OCI-LY7 (cell line): ENCODE data around the gene ANKRD7. TPM values are rescaled to one million over a fixed set of nuclear protein-coding genes. Genes with fewer than 3 reads are reported as not detected.

Experiments used
- BruUV-seq: library from RNA; stranded (reverse); fragments of 400-500 nt; replicated peaks from 2 replicates; lab custom pipeline; 2021; lab: Mats Ljungman, UMichigan
- CTCF ChIA-PET: fragments of 300-600 bp; sonication (Branson Sonifier 250); formaldehyde crosslinking; loops from one replicate; lab custom pipeline; 2022; ENCODE audit warnings: antibody characterized with exemption; ENCODE audit not compliant: unreplicated experiment; lab: Charles Lee
- POLR2A ChIA-PET: fragments of 300-600 bp; sonication (Branson Sonifier 250); formaldehyde crosslinking; loops from one replicate; lab custom pipeline; 2022; ENCODE audit warnings: antibody characterized with exemption; lab: Charles Lee
- DNase-seq: peaks from one replicate; pipeline ENCODE4 v3.0.0-alpha.2; 2015; ENCODE audit warnings: low spot score
- H2AFZ ChIP-seq: fragments of 200-600 bp; sonication (generic), shearing (Covaris generic); 2 replicates; pipeline ENCODE4 v1.6.1; 2014; ENCODE audit warnings: mild to moderate bottlenecking, antibody characterized with exemption, low read length, moderate library complexity
- H3K27ac ChIP-seq: fragments of 200-600 bp; sonication (generic); 2 replicates; pipeline ENCODE4 v1.5.1; 2014; ENCODE audit warnings: mixed run types, low read depth, mild to moderate bottlenecking, moderate library complexity, low read length, inconsistent platforms; ENCODE audit not compliant: poor library complexity, severe bottlenecking
- H3K36me3 ChIP-seq: fragments of 200-600 bp; sonication (generic); 2 replicates; pipeline ENCODE4 v1.6.1; 2014; ENCODE audit warnings: mild to moderate bottlenecking, antibody characterized with exemption, low read length, moderate library complexity, mixed read lengths; ENCODE audit not compliant: insufficient read depth
- H3K4me1 ChIP-seq: fragments of 200-600 bp; sonication (generic); 2 replicates; pipeline ENCODE4 v1.5.1; 2014; ENCODE audit warnings: mild to moderate bottlenecking, low read length; ENCODE audit not compliant: insufficient read depth, poor library complexity, severe bottlenecking
- H3K4me2 ChIP-seq: fragments of 200-600 bp; sonication (generic); 2 replicates; pipeline ENCODE4 v1.6.1; 2014; ENCODE audit warnings: mild to moderate bottlenecking, low read length
- H3K4me3 ChIP-seq: fragments of 200-600 bp; sonication (generic); 2 replicates; pipeline ENCODE4 v1.5.1; 2014; ENCODE audit warnings: mild to moderate bottlenecking, low read depth, low read length; ENCODE audit not compliant: poor library complexity, severe bottlenecking
- H3K79me2 ChIP-seq: fragments of 200-600 bp; sonication (generic); 2 replicates; pipeline ENCODE4 v1.6.1; 2016; ENCODE audit warnings: low read depth, mild to moderate bottlenecking, low read length, moderate library complexity, mixed read lengths; ENCODE audit not compliant: insufficient read depth
- H3K9me2 ChIP-seq: fragments of 200-600 bp; sonication (generic); 2 replicates; pipeline ENCODE4 v1.6.1; 2016; ENCODE audit warnings: mild to moderate bottlenecking, low read length, mixed read lengths; ENCODE audit not compliant: insufficient read depth
- H3K9me3 ChIP-seq: fragments of 200-600 bp; sonication (generic); 2 replicates; pipeline ENCODE4 v1.6.1; 2014; ENCODE audit warnings: mild to moderate bottlenecking, mixed run types, low read length, mixed read lengths
- H4K20me1 ChIP-seq: fragments of 200-600 bp; sonication (generic); 2 replicates; pipeline ENCODE4 v1.6.1; 2014; ENCODE audit warnings: mild to moderate bottlenecking, antibody characterized with exemption, low read length, moderate library complexity, mixed read lengths; ENCODE audit not compliant: insufficient read depth
- CTCF ChIP-seq: fragments of 200-600 bp; sonication (generic); conservative IDR thresholded peaks from 2 replicates; pipeline ENCODE4 v1.5.1; 2014; ENCODE audit warnings: mild to moderate bottlenecking, antibody characterized with exemption, low read length, moderate library complexity, mixed read lengths
- EZH2phosphoT487 ChIP-seq: fragments of 200-600 bp; sonication (generic); IDR thresholded peaks from 2 replicates; pipeline ENCODE4 v1.6.1; 2018; ENCODE audit warnings: low read depth, borderline replicate concordance, mild to moderate bottlenecking, mixed run types, antibody characterized with exemption, low read length, moderate library complexity, mixed read lengths
- intact Hi-C: fragments of 100-400 bp; cut with micrococcal nuclease; formaldehyde crosslinking; loops from one replicate; pipeline ENCODE4 v1.10.0; 2022; ENCODE audit not compliant: unreplicated experiment
- total RNA-seq, 2 experiments: library from RNA; depleted of rRNA in 1 of 2; stranded (reverse); fragments of >200 nt in 1 of 2; shearing (Covaris generic) in 1 of 2; gene quantifications; 2 replicates each; pipeline ENCODE4 v1.2.3, GENCODE V29; 2014 to 2022

ANKRD7 gene
- total RNA-seq, 2 experiments from 2014 or later = 0.38 to 2.3 TPM

- POLR2A ChIA-PET = interaction anchor here (0.6 to 1.0 kb wide), 5 partner anchors 9 to 237 kb away, joined by 3 to 5 read pairs (median 4); no protein-coding TSS in a partner anchor
- Histone ChIP-seq H3K36me3 (peaks cover 51% of the 10 kb centered on the region), H4K20me1 (peaks cover 33% of the 10 kb centered on the region; the same call in 1 of the 2 replicates), H3K4me1 (peaks cover 22% of the 10 kb centered on the region), H3K27ac (peak overlapping the region; percentile 72), H2AFZ (no peak overlapping the region), H3K9me2 (no peaks in the 10 kb centered on the region), H3K4me2 (peak overlapping the region; percentile 98), H3K4me3 (peak overlapping the region; percentile 98), H3K79me2 (peaks cover 67% of the 10 kb centered on the region), H3K9me3 (no peaks in the 10 kb centered on the region)
- no TSS peak for BruUV-seq
- CTCF ChIA-PET = no interaction called here
- TF ChIP-seq CTCF = no peak
- intact Hi-C loops = loop anchor here (10.0 kb wide), 2 partner anchors 129 to 1321 kb away; partner anchors contain the start of gene CAPZA2
- peak; percentile 19 for DNase-seq
Observed at GRCh38 chr7:118185163-118185860, 39.2 kb upstream of the ANKRD7 start.

- TF ChIP-seq EZH2phosphoT487 (no peak), CTCF (no peak)
- Histone ChIP-seq H3K27ac (no peak overlapping the region), H3K9me3 (no peaks in the 10 kb centered on the region), H3K36me3 (peaks cover 63% of the 10 kb centered on the region), H3K4me1 (peaks cover 21% of the 10 kb centered on the region), H3K9me2 (no peaks in the 10 kb centered on the region), H3K4me3 (peak overlapping the region; percentile 98), H2AFZ (no peak overlapping the region), H4K20me1 (peaks cover 33% of the 10 kb centered on the region; the same call in 1 of the 2 replicates), H3K4me2 (peak overlapping the region; percentile 98), H3K79me2 (peaks cover 69% of the 10 kb centered on the region)
- no peak for DNase-seq
- ChIA-PET CTCF (no interaction called here), POLR2A (no interaction called here)
- intact Hi-C loops = loop anchor here (10.0 kb wide), 2 partner anchors 128 to 1322 kb away; partner anchors contain the start of gene CAPZA2
- BruUV-seq = no TSS peak
Observed at GRCh38 chr7:118186501-118186900, 38.0 kb upstream of the ANKRD7 start.

- POLR2A ChIA-PET = no interaction called here
- CTCF ChIA-PET = no interaction called here
- H3K36me3 ChIP-seq = peaks cover 63% of the 10 kb centered on the region
- intact Hi-C loops = no loop called here
- H3K4me3 ChIP-seq = no peak overlapping the region
- peaks cover 5% of the 10 kb centered on the region for H4K20me1 ChIP-seq
- no peak for DNase-seq
- TF ChIP-seq CTCF = no peak
- no peak for TF ChIP-seq EZH2phosphoT487
- H3K79me2 ChIP-seq = peaks cover 14% of the 10 kb centered on the region; the same call in 1 of the 2 replicates
- no peaks in the 10 kb centered on the region for H3K4me1 ChIP-seq
- H3K27ac ChIP-seq = no peak overlapping the region
- no peak overlapping the region for H3K4me2 ChIP-seq
- H2AFZ ChIP-seq = no peak overlapping the region
- no peaks in the 10 kb centered on the region for H3K9me2 ChIP-seq
- H3K9me3 ChIP-seq = no peaks in the 10 kb centered on the region
- no TSS peak for BruUV-seq
Observed at GRCh38 chr7:118194571-118194970, 29.9 kb upstream of the ANKRD7 start.
